GM19328 (cell line): Measurements from ENCODE around the gene LCE3C.
"Not testable (repeated sequence)": the region's sequence is repeated elsewhere in the genome, so short reads cannot be mapped to it uniquely, and the experiment has no call there.

ENCODE experiments used
- ATAC-seq: cut with Tn5 transposase; IDR thresholded peaks from one replicate; pipeline ENCODE4 v1.9.1; 2021; ENCODE audit warnings: mild to moderate bottlenecking, moderate library complexity; ENCODE audit not compliant: unreplicated experiment

Gene LCE3C, protein sequence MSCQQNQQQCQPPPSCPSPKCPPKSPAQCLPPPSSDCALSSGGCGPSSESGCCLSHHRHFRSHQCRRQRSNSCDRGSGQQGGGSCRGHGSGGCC

GRCh38 chr1:152599934-152600333 lies at the start of gene LCE3C:
Gene LCE3C, plus strand, starts transcription at chr1:152600234. Its CDS starts 498 bp downstream, at chr1:152600732.
- ATAC-seq: no peak

DNA sequence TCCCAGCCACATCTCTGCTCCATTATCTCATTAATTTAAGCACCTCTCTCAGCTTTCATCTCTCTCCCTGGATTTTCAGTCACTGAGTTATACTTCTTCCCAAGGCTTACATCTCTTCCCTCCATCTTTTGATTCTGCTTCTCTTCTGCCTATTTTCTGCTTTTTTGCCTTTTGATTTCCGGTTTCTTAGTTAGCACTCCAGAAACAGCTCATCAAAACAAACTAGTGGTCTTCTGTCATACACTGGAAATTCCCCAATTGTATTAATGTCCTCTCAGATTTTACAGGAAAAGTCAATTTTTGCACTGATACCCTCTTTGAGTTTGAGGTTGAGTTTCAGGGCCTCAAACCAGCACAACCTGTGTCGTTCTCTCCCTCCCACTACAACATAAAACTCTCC lies 34.9 kb upstream of the LCE3C start:
- no peak for ATAC-seq

DNA sequence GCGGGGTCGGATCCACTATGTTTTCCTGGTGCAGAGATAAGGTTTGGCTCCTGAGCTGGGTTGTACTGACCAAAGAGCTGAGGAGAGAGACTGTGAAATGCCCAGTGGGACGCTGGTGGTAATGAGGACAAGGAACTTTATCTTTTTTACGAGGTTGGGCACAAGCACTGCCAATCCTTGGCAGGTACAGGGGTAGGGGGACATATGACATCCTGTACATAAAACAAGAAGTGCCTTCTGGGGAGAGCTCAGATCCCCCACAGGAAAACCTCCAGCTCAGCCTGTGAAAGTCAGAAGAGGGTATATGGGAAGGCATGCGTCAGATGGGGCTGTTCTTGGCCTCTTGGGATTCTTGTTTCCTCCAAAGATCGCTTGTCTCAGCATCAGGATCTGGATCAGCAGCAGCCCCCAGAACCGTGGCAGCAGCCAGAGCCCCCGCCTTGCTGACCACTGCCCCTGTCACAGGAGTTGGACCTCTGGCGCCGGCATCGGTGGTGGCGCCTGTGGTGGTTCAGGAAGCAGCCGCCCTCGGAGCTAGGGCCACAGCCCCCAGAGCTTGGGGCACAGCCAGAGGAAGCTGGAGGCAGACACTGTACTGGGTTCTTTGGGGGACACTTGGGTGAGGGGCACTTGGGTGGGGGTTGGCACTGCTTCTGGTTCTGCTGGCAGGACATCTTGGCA lies 34.4 kb upstream of the LCE3C start:
- no peak for ATAC-seq

DNA sequence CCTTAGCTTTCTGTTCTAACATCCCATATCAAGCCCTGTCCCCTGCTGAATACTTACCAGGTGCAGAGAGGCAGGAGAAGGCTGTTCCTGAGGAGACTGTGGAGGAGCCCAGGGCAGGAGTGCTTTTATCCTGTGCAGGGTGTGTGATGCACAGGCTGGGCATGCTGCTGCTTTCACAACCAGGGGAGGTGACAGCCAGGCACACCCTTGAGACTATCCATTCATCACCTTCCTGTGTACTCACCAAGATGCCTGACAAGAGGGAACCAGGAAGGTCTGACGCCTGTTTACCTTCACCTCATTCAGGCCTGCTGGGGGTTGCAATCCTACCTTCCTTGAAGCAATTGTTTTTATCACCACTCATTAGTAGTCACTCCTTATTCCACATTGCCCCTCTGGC lies 33.4 kb upstream of the LCE3C start, which contains the start of gene LCE3E:
LCE3E (minus strand) TSS at position 100 of the 400 bp plus-strand sequence. CDS start 572 bp downstream, outside the sequence.
- no peak for ATAC-seq

DNA sequence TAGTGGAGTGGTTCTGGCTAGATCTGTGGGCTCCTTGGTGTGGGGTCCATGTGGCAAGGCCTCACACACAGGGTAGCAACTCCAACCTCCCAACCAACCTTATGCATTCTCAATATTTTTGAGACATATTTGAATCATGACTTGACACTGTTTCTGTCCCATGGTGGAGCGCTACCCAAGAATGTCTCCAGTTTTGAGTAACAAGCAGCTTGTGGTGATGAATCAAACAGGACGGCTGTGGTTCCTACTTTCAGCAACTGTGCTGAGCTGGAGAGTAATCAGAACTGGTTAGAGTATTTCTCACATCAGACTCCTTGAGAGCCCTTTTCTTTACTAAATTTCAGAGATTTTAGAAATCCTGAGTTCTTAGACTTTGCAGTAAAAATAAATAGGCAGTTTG lies 22.9 kb upstream of the LCE3C start:
- no peak for ATAC-seq

- ATAC-seq: not testable (repeated sequence)
Measured at GRCh38 chr1:152579526-152579925, 20.5 kb upstream of the LCE3C start.

GRCh38 chr1:152580433-152580832 lies 19.6 kb upstream of the LCE3C start, which contains the start of gene LCE3D:
Gene LCE3D, minus strand, starts transcription at chr1:152580516. Its CDS starts 580 bp downstream, at chr1:152579936.
- no peak for ATAC-seq

- ATAC-seq: no peak
Measured at GRCh38 chr1:152582647-152583046, 17.4 kb upstream of the LCE3C start.

DNA sequence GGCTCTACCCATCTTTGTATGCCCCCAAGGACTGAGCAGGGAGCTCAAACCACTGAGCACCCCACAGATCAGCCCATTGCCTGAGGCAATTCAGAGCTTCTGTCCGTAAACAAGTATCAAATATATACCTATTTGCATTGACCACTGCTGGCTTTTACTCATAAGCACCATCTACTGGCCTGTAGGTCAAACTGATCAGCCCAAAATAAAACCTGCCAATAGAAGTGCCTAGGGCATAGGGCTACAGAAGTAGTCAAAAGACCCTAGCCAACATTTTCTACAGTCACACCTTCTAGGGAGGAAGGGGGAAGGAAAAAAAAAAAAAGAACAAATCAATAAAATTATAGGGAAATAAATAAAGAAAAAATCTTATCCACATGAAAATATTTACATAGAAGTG lies 14.4 kb upstream of the LCE3C start:
- ATAC-seq: no peak

DNA sequence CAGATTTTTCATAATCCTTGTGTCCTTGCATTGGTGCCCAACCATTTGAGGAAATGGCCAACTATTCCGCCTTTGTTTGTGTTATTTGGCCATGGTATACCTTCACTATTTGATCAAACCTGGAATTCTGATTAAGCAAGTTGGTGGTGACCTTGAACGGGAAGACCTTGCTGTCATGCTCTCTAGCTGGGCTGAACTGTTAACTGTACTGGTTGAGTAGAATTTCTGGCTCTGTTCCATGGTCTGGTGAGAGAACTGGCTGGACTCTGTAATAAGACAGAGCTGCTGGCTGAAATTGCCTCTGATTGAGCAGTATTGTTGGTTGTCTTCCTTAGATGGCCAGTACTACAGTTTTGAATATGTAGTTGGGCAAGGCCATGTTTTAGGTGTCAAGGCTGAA lies 3.0 kb upstream of the LCE3C start:
- ATAC-seq: no peak

- ATAC-seq: no peak
Measured at GRCh38 chr1:152613511-152613910, 13.5 kb downstream of the LCE3C start, which contains the start of gene LCE3B. Gene LCE3B, plus strand, starts transcription at chr1:152613811. Its CDS starts 0 bp downstream, at chr1:152613811.

DNA sequence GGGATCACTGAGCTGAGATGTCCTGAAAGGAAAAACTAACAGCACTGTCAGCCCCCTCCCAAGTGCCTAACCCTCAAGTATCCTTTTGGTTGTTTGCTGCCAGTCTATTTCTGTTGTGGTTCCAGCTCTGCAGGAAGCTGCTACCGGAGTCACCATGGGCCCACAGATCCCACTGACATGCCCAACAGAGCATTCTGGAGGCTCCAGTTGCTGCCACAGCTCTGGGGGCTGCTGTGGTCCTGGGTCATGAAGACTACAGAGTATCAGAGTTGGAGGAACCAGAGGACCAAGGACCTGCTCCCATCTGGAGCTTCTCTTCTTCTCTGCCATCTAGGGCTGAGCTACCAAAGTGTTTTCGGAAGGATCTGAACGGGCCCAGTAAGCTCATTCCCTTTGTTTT lies 22.0 kb downstream of the LCE3C start:
- ATAC-seq: no peak

DNA sequence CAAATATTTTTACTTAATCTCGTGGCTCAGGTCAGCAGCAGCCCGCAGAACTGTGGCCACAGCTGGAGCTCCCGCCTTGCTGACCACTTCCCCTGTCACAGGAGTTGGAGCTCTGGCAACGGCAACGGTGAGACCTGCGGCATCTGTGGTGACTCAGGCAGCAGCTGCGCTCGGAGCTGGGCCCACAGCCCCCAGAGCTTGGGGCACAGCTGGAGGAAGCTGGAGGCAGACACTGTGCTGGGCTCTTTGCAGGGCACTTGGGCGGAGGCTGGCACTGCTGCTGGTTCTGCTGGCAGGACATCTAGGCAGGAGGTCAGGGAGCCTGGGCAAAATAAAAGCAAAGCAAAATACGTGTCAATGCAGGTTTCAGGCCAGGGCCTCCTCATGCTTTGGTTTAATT lies 22.8 kb downstream of the LCE3C start, which contains the start of gene LCE3A:
LCE3A (minus strand) TSS at position 301 of the 400 bp plus-strand sequence; CDS start at position 301, 0 bp downstream.
- ATAC-seq: no peak

GRCh38 chr1:152623203-152623844 lies 23.3 kb downstream of the LCE3C start:
- ATAC-seq: no peak

GRCh38 chr1:152626744-152627143 lies 26.7 kb downstream of the LCE3C start:
- no peak for ATAC-seq

DNA sequence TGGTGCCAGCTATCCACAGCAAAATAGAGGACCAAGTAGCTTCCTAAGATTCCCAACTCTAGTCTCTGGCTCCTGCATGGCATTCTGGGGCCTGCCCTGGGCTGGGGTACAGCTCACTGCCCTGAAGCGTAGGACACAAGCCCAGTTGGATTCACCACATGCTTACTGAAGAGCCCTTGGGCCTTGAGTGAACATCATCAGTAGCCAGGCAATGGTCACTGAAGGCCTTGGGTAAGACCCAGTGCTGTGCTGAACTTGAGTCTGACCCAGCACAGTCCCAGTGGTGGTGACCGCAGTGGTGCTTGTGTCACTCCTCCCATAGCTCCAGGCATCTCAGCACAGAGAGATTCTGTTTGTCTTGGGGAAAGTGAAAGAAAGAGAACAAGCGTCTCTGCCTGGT lies 30.6 kb downstream of the LCE3C start:
- no peak for ATAC-seq

DNA sequence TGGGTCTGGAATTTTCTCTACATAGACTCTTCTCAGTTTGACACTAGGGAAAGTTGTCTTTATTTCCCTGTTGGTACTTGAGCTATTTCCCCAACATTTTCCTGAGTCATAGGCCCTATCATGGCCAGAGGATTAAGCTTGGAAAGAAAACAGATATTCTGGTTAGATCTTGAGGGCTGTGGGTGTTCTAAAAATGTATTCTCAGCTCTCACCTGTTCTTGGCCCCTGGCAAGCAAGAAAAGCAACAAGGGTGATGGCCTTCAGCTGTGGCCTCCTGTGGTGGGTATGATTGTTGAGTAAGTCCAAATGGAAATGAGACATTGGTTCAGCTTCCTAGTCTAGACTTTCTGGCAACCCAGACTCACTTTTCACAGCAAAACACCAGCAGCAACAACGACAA lies 40.3 kb downstream of the LCE3C start:
- ATAC-seq: no peak

GRCh38 chr1:152643945-152644344 lies 43.9 kb downstream of the LCE3C start:
- no peak for ATAC-seq

DNA sequence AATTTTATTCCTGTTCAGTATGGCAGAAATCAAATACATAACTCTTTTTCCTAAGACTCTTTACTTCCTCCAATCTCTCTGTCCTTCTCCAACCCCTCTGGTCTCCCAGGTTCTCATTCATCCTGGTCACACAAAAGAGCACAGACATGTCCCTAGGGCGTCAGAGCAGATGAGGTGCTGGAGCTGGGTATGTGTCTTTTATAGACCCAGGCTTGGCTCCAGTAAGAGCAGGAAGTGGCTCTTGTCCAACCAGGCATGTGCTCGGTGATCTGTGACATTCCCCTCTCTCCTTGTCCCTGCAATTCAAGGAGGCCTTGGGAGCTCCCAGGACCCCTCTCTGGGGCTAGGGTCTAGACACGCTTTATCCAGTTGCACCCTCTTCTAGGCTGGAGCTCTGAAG lies 45.1 kb downstream of the LCE3C start:
- ATAC-seq: no peak

GRCh38 chr1:152646656-152647055 lies 46.6 kb downstream of the LCE3C start:
- no peak for ATAC-seq
